Stimulated activated CD8-positive, alpha-beta memory T cell treated with anti-CD3 and anti-CD28 coated beads, Interleukin-4, amount 100 ng/mL, for 4 hours (primary cell): ENCODE results near the gene FBN2.

Experiments used
- DNase-seq, 2 donors: peaks; one replicate each; pipeline ENCODE4 v3.0.0-alpha.2; 2020; ENCODE audit warnings: low read depth in 2 of 2, low spot score in 1 of 2

Gene FBN2

DNA sequence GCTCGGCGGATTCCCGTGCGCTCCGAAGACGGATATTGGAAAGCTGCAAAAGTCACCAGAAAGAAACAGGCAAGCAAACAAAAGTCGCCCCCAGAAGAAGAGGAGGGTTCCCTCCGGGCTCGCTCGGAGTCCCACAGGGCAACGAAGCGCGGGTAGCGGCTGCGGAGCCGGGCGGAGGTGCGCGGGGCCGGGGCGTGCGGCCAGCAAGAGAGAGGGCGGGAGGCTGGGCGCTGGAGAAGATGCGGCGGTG, at the start of gene FBN2:
Gene FBN2 (minus strand): TSS at position 246 of the 250 bp plus-strand sequence. CDS start 642 bp downstream, outside the sequence.
- no peak for DNase-seq

GRCh38 chr5:128587275-128587674, 49.2 kb upstream of the FBN2 start:
- DNase-seq: no peak

DNA sequence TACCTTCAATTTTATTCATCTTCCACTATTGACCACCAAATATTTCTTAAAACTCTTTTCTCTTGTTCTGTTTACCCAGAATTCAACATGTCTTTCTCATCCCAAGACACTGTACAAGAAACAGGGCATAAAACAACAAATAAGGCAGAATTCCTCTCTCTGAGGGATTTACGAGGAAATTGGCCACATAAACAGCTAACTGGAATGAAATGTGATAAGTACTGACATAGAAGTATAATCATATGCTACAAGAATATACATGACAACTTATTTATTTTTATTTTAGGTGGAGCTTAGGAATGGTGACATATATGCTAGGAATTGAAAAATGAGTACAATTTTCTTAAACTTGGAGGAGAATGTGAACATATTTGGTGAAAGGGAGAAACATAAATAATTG, 48.8 kb upstream of the FBN2 start:
- no peak for DNase-seq

GRCh38 chr5:128579639-128580038, 41.6 kb upstream of the FBN2 start:
- no peak for DNase-seq

DNA sequence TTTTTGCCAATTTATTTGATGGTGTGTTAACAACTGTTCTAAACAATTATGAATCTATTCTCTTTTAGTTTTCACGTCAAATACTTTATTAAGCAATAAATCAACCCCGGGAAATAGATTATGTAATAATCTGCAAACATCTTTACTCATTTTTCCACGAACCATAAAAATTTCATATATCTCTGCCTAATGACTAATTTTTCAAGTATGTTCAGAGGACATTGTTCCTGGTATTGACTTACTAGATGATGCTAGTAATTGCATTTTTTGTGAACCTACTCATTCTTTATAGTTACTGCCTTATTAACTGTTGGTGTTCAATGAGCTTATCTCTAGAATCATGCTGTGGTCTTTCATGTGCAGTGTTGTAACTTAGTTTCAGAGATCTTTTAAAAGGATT, 41.0 kb upstream of the FBN2 start:
- DNase-seq: no peak

- no peak for DNase-seq
These were observed 36.0 kb upstream of the FBN2 start for GRCh38 chr5:128574041-128574440.

DNA sequence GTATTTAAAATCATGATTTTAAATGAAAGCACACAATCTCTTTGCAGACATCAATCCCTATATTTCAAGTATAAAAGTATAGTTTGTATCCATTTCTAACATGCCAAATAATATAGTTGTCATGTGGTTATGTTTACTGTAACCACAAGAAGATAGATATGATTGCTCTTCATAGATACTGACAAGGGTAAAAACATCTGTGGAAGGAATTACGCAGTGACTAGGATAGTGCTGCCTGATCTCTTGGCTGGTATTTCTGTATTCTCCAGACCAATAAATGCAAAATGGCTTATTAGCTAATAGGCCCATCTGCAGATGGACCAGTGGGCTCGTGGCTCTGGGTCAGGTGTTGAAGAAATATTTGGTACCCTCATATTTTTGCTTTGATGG, 34.9 kb upstream of the FBN2 start:
- no peak for DNase-seq

DNA sequence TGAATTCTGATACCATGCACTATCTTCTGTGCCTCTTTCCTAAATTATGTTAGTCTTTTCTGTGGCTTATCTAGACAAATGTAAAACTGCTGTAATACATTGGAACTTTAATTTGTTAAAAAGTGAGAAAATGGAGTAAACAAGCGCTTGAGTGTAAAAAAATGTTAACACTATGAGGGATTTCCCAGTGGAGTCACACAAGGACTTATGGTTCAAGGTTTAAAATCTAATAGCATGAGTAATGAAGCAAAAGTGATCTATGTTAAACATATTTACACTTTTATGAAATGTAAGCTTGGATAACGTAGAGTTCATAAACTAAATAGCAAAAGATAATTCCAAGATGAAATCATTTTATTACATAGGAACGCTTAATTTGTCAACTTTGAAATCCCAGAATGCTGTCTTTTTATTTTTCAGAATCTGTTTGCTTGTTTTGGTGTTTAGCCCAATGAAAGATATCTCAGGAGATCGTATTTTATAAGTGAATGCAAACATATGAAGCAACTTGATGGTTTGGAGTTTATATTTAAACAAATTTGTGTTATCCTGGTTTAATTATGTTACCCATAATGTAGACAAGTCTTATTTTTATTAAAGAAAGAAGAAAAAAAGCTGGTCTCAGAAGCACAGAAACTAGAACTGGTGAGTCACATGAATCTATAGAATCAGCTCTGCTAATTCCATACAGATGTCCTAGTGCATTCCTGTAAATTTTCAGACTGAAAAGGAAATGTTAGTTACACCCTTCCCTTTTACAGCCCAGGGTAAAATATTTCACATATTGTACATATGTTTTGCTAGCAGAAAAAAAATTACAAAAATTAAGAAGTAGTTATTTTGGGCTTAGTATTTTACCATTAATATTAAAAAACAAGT, 34.2 kb upstream of the FBN2 start:
- no peak for DNase-seq

DNA sequence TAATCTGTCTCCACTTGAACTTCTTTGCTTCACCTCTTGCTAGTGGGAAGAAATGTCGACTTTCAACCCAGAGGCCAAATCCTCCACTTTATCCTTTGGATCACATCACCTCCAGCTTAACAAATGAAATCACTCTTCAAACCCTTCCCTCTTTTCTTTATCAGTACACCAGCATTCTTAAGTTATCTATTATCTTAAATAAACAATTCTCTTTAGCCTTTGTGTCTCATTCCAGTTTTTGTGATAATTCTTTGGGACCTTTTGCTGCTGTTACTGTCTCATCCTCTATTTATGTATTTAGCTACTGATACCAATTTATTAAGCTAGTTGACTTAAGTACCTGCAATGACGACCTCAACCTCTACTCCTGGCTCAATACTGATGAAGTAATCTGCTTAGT, 28.1 kb upstream of the FBN2 start:
- no peak for DNase-seq

DNA sequence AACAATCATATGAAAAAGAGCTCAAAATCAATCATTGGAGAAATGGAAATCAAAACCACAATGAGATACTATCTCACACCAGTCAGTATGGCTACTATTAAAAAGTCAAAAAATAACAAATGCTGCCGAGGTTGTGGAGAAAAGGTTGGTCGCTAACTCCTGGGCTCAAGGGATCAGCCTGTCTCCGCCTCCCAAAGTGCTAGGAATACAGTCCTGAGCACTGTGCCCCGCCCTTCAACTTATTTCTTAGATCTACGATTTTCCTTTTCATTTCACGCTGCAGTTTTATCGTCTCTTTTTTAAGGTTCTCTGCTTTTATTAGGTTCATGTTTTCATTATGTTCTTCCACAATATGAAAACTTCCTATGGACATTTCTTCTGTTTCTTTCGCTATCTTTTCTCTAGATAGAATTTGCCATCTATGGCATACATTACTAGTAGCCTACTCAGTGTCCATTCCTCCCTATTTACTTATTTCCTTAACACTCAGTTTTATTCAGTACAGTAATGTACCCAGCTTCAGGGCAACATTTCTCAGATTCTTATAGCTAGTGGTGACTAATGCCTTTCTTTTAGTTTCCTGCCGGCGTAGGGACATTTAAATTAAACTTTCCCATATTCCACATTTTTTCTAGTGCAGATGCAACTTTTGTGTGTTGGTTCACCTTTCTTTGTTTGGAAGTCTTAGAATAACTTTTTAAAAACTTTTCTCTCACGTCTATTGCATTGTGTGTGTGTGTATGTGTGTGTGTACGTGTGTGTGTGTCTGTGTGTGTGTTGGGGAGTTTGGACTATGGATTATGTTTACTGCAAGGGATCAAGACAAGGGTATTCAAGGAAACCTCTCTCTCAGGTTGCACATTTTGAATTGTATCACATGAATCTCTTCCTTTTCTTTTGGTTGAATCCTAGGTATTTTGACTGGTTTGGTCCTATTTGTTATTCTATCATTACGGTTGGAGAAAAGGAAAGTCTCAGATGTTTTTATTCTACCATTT, 21.6 kb upstream of the FBN2 start:
- DNase-seq: no peak

GRCh38 chr5:128553747-128554146, 15.7 kb upstream of the FBN2 start:
- no peak for DNase-seq

- DNase-seq: no peak
These were observed 13.4 kb upstream of the FBN2 start for GRCh38 chr5:128551476-128551875.

DNA sequence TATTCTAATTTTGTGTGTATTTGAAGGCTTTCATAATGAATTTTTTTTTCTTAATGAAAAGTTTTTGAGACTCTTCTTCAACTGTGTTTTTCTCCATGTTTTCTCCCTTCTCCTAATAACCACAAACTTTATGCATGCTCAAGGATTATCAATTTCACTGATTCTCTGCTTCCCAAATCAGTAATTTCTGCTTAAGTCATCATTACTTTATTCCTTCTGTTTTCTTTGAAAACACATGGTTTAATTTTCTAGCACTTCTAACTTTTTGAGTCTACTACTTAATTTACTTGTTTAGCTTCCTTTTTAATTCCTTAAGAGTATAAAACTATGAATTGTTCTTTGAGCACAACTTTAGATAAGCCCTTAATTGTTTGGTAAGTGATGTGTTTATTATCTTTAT, 11.5 kb upstream of the FBN2 start:
- no peak for DNase-seq

- no peak for DNase-seq
These were observed 8.7 kb upstream of the FBN2 start for GRCh38 chr5:128546658-128547281.

DNA sequence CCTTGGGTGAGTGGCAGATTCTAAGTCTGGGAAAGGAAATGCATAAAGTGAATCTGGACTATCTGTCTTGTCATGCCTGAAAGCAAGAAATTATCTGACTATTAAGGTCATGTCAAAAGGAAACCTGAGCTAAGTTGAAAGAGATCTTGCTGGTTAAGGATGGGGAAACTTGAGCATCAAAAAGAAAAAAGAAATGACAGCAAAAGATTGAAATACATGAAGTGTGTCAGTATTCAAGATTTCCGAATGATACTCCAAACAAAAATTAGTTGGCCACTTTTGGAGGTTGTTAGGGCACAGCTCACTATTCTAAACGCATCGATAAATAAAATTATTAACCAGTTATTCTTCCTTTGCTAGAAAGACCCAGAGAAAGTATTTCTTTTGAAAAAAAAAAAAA, 3.3 kb upstream of the FBN2 start:
- no peak for DNase-seq

- no peak for DNase-seq
These were observed 989 bp upstream of the FBN2 start for GRCh38 chr5:128539038-128539429.

- DNase-seq: no peak
These were observed 399 bp upstream of the FBN2 start for GRCh38 chr5:128538250-128539037.

DNA sequence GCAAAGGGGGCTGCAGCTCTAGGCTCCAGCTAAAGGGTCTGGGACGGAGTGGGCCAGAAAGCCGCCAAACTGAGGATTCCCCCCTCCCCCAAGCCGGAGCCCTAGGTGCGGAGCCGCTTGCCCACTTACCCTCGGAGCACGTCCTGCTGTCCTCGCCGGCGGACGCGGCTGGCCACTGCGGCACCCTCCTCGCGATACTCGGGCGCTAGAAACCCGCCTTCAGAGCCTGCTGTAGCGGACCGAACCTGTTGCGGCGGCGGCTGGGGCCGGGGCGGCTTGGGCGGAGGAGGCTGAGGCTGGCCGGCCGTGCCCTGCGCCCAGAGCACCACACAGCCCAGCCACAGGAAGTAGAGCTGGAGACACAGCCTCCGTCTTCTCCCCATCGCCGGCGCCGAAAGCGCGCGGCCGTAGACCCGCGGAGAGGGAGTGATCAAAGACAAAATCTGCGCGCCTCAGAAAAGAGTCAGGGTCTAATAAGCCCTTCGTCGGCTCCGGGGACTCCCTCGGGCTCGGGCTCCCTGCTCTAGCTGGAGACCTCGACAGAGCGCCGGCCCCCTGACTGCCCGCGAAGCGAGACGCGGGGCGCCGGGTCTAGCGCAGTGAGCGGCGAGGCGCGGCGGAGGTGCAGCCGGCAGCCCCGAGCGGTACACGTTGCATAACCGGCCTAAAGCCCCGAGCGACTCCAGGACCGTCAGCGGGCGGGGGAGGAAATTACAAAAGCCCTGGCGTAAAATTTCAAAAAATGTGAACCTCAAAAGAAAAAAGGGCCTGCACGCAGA, 635 bp downstream of the FBN2 start:
- no peak for DNase-seq

DNA sequence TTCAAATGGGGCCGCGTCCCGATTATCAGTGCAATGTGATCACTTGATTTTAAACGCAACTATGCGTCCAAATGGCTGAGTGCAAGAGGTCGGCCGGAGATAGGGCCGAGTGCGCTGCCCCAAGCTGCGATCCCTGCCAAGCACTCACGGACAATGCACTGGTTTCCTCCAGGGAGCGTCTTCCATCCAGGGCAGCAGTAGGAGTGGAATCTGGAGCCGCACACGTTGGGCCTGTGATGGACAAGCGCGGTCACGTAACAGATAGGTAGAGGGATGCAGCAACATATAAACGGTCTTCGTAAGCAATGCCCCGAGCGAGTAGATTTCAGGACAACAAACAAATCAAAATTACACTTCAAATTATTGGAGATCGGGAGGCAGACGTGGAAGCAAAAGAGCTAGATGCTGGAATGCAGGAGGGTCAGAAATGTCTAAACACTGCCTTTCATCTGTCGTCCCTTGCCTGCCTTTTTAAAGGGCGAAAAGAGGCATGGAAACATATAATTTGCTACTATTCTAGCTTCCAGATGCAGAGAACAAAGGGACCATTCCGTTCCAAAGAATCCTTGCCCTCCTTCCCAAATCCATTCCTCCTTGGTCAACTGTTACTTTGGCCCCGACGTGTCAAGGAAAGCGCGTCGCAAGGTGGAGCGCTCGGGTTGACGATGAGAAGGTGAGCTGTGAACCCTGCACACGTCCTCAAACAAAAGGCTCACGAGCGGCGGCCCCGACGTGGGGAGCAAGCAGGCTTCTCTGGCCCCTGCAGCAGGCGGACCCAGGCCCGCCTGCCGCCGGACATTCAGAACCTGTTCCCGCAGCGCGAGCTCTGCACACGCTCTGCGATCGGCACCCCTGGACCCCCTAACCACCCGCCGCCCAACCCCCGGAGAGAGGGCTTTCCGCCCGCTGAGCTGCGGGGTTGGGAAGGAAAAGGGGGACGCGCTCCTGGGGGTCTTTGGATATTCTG, 1.5 kb downstream of the FBN2 start:
- DNase-seq: no peak
